HG03342 (cell line): ENCODE measurements around the gene TUBB4A.
"Not testable (repeated sequence)": the region's sequence is repeated elsewhere in the genome, so short reads cannot be mapped to it uniquely, and the experiment has no call there.

Experiments used
- ATAC-seq: cut with Tn5 transposase; IDR thresholded peaks from one replicate; pipeline ENCODE4 v1.9.1; 2021; ENCODE audit warnings: mild to moderate bottlenecking, moderate library complexity; ENCODE audit not compliant: unreplicated experiment

The TUBB4A gene

DNA sequence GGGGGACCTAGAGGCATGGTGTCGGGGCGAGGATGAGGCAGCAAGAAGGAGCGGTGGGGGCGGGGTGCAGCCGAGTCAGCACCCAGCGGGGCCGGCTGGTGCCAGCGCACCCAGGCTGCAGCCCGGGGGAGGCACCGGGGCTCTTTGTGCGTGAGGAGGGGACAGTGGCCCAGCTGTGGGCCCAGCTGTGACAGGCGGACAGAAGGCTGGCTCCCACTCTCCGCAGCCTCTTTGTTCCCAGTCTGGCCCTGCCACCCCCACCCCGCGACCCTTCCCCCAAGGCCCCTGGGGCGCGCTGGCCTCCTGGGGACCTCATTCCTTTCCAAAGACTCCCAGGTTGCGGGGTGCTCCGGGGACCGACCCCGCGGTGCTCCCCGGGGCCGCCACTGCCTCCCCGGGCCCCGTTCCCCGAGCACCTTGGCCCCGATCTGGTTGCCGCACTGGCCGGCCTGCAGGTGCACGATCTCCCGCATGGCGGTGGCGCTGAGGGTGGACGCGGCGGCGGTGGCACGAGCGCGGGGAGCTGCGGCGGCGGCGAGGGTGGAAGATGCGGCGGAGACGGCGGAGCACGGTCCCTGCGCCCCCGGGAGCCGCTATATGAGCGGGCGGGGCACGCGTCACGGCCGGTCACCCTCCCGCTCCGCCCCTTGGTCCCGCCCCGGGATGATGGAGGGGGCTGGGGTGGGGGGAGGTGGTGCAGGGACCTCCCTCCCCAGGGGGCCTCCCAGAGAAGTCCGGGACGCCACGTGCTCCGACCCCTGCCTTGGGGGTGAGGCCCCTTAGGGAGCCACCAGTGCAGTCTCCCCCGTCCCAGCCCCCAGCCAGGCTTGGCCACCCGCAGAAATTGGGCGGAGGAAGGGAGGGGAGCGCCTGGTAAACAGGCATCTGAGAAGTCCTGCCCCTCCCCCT lies at the start of gene TUBB4A:
Gene TUBB4A (minus strand): TSS at position 570 of the 909 bp plus-strand sequence. CDS start 97 bp downstream, at position 473.
- ATAC-seq: no peak

DNA sequence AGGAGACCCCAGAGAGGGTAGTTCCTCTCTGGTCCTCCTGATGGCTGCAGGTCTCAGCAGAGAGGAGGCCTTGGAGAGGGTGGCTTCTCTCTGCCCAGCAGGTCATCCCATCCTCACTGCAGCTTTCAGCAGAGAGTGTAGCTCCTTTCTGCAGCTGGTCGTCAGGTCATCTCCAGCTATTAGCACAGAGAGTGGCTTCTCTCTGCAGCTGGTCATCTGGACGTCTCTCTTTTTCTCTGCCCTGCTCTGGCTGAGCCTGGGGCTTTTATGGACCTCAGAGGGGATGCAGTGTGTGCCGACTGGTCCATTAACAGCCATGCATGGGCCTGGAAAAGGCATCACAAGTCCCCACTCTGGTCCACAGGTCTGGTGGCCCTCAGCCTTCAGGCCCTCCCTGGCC lies 49.0 kb upstream of the TUBB4A start:
- no peak for ATAC-seq

DNA sequence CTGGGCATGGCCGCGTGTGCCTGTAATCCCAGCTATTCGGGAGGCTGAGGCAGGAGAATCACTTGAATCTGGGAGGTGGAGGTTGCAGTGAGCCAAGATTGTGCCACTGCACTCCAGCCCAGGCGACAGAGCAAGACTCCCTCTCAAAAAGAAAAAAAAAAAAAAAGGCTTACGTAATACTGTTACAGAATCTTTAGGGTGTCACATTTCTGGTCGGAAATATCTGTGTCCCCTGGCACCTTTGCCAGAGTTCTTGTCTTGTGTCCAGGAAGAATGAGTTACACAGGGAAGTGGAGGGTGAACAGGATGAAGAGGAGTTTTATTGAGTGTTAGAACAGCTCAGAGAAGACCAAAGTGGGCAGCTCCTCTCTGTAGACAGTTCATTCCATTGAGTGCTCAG lies 48.6 kb upstream of the TUBB4A start:
- not testable (repeated sequence) for ATAC-seq

DNA sequence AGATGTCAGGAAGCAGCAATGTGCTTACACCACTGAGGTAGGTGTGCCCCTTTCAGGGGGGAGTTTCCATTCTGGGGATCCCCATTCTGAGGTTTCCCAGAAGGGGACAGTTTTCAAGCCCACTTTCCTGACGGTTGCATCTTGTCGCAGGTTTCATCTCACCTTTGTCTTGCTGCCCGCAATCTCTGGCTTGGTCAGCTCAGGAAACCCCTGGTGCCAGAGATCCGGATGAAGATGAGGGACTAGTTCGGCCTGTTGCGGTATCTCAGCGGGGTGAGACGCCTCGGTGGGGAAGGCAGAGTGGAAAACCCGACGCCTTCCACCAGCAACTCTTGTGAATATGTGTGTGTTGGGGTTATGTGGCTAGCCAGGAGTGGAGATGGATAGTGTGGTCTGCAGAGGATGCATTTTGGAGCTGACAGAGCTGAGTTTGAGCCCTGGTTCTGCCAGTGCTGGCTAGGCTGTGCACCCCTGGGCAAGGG lies 41.8 kb upstream of the TUBB4A start:
- ATAC-seq: no peak

DNA sequence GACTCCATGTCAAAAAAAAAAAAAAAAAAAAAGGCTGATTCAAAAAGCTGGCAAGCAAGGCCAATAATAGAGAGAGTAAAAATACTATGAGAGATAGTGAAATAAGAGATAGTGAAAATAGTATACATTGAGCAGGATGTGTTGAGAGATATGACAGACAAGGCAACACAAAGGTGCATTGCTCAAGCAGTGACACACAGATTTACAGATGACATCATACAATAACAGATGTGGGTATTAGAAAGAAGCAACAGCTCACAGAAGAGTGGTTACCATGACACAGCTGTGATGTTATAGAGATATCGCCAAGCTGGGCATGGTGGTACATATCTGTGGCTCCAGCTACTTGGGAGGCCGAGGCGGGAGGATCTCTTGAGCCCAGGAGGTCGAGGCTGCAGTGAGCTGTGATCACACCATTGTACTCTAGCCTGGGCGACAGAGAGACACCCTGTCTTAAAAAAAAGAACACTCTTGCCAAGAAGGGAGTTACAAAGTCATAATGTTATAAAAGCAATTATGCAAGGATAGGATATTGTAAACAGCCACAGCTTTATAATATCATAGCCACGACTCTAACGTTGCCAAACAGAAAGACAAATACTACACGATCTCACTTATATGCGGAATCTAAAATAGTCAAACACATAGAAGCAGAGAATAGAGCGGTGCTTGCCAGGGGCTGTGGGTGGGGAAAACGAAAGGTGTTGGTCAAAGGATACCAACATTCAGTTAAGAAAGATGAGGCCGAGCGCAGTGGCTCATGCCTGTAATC lies 39.0 kb upstream of the TUBB4A start:
- no peak for ATAC-seq

DNA sequence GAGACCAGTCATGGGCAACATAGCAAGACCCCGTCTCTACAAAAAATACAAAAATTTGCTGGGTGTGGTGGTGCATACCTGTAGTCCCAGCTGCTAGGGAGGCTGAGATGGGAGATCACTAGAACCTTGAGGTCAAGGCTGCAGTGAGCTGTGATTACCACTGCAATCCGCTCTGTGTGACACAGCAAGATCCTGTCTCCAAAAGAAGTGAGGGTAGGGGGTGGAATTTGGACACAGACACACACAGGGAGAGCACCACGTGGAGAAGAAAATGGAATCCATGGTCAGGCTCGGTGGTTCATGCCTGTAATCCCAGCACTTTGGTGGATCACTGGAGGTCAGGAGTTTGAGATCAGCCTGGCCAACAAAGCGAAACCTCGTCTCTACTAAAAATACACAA lies 37.4 kb upstream of the TUBB4A start:
- no peak for ATAC-seq

DNA sequence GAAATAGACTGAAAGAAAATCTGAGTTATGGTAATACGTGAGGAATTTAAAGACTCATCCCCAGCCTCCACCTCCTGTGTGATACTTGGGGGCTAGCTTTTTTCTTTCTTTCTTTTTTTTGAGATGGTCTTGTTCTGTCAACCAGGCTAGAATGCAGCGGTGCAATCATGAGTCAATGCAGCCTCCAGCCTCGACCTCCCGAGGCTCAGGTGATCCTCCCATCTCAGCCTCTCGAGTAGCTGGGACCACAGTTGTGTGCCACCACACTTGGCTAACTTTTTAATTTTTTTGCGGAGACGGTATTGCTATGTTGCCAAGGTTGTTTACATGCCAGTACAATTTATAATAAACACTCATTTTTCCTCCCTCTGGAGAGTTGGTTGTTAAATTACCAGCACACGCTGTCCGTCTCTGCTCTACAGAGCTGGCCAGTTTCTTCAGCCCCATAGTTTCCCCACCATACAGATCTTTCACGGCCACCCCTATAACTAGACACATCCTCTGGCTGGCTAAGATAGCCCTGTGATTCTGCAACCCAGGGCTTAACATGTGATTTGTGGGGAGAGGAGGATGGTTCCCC lies 33.5 kb upstream of the TUBB4A start:
- no peak for ATAC-seq

DNA sequence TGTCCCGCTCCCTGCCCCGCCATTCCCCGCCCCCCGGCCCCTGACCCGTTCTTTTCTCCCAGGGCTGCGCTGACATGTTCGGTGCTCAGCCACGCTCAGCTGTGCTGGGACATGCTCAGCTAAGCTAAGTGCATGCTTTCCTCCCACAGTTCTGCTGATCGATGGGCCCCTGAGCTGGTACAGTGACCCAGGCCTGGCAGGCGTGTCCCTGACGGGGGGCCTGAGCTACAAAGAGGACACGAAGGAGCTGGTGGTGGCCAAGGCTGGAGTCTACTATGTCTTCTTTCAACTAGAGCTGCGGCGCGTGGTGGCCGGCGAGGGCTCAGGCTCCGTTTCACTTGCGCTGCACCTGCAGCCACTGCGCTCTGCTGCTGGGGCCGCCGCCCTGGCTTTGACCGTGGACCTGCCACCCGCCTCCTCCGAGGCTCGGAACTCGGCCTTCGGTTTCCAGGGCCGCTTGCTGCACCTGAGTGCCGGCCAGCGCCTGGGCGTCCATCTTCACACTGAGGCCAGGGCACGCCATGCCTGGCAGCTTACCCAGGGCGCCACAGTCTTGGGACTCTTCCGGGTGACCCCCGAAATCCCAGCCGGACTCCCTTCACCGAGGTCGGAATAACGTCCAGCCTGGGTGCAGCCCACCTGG lies 32.5 kb upstream of the TUBB4A start:
- no peak for ATAC-seq

DNA sequence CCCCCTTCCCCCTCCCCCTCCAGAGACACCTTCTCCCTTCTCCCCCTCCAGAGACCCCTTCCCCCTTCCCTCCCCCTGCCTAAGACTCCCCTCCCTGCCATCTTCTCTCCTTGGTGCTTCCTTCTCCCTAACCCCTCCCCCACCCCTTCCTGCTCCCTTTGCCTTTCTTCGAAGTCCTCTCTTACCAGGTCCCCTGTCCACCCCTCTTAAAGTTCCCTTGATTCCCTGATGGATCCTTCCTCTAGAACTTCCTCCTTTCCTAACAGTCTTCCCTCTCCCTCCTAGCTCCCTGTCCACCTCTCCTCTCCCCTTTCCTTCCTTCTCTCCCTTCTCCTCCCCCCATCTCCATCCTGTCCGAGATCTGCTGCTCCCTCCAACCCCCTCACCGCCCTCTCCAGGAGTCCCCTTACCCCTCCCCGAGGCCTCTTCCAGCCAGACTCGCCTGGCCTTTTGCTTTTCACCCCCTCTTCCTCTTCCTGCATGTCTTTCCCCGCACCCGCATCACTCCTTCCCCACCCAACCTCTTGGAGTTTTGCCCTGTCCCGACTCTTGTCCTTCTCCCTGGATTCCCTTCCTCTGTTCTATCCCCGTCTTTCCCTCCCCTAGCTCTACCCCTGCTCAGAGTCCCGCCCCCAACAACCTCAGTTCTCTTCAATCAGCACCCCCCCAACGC lies 31.8 kb upstream of the TUBB4A start:
- ATAC-seq: no peak

DNA sequence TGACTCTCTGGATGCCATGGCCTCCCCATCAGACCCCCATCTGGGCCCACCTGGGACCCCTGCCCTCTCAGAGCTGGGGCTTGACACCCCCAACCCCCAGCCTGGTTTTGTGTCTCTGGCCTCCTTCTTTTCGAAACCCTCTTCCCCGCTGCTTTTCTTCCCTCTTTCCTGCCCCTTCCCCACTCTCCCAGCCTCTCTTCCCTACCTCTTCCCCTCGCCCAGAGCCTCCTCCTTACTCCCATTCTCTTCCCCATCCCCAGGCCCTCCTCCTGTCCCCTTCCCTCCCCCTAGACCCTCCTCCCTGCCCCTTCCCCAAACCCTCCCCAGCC lies 30.9 kb upstream of the TUBB4A start:
- ATAC-seq: no peak

DNA sequence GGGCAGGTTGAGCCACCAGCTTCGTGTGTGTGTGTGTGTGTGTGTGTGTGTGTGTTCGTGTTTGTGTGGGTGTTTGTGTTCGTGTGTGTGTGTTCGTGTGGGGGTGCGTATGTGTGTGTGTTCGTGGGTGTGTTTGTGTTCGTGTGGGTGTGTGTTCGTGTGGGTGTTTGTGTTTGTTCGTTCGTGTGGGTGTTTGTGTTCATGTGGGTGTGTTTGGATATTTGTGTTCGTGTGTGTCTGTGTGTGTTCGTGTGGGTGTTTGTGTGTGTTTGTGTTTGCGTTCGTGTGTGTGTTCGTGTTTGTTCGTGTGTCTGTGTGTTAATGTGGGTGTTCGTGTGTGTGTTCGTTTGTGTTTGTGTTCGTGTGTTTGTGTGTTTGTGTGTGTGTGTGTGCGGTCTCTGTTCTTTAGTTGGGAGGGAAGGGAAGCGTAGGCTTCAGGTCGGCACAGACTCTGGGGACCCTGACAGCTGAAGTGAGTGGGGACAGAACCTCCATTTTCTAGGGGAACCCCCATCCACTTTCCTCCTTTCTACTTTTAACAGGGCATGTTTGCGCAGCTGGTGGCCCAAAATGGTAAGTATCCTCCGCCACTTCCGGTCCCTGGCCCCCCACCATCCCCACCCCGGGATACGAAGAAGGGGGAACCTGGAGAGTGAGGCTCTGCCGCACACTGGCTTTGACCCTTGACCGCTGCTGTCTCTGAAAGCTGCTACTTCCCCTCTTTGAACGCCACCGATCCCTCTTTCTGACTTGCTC lies 30.3 kb upstream of the TUBB4A start:
- ATAC-seq: no peak

DNA sequence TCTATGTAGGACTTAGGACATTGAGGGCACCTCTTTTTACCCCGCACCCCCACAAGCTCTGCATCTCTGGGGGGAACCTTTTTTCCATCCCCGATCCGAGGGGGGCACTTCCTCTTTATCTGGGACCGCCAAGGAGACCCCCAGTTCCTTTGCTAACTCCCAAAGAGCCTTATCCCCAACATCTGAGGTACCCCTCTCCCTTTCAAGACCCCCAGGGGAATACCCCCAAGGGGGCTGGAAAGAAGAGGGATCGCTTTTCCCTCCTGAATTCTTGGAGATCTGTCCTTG lies 29.8 kb upstream of the TUBB4A start:
- no peak for ATAC-seq

DNA sequence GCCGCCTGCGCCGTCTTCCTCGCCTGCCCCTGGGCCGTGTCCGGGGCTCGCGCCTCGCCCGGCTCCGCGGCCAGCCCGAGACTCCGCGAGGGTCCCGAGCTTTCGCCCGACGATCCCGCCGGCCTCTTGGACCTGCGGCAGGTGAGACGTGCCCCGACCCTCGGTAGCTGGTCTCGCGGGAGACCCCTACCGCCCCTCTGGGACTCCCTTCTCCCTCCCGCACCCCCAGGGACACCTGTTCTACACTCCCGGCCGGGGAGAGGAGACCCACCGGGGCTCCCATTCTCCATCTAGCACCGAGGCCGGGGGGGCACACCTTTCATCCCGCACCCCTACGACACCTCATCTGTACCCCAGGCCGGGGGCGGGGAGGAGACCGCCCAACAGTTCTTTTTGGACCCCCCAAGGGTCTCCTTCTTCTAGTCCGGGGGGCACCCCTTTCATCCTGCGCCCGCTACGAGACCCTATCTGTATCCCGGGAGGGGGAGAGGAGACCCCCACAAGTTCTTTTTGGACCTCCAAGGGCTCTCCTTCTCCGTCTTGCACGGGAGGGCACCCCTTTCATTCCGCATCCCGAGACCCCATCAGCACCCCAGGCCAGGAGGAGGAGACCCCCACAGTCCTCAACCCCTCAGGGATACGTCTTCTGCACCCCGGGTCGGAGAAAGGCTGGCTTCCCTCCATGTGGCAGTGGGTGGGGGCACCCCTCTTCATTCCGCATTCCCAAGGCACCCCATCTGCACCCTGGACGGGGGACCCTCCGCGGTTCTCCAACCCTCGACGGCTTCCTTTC lies 29.2 kb upstream of the TUBB4A start:
- ATAC-seq: peak; percentile 1

DNA sequence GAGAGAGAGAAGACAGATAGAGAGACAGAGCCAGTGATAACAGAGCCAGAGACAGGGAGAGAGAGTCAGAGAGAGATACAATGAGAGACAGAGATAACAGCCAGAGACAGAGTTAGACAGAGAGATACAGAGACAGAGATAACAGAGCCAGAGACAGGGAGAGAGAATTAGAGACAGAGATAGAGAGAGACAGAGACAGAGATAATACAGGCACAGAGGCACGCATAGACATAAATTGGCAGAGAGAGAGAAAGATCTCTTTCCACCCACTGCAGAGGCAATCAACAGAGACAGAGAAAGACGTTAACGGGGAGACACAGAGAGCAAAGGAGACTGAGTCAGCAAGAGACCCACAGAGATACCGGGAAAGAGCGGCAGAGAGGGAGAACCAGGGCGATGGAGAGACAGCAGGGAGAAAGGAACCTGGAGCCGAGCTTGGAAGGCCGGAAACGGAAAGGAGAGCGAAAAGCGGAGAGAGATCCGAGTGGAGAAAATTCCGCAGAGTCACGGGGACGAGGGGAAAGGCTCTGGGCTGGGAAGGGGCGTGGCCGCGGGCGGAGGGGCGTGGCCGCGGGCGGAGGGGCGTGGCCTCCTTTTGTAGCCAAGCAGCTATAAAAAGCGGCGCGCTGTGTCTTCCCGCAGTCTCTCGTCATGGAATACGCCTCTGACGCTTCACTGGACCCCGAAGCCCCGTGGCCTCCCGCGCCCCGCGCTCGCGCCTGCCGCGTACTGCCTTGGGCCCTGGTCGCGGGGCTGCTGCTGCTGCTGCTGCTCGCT lies 28.5 kb upstream of the TUBB4A start, which contains the start of gene TNFSF9:
Gene TNFSF9 (plus strand): TSS at position 641 of the 777 bp plus-strand sequence. CDS start 11 bp downstream, at position 652.
- ATAC-seq: peak; percentile 33

DNA sequence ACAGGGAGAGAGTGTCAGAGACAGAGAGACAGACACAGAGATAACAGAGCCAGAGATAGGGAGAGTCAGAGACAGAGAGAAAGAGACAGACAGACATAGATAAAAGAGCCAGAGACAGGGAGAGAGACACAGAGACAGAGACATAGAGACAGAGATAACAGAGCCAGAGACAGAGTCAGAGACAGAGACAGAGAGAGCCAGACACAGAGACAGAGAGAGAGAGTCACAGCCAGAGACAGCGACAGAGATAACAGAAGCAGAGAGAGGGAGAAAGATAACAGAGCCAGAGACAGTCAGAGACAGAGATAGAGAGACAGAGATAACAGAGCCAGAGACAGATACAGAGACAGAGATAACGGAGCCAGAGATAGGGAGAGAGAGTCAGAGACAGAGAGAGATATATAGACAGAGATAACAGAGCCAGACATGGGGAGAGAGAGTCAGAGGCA lies 27.9 kb upstream of the TUBB4A start:
- ATAC-seq: no peak

DNA sequence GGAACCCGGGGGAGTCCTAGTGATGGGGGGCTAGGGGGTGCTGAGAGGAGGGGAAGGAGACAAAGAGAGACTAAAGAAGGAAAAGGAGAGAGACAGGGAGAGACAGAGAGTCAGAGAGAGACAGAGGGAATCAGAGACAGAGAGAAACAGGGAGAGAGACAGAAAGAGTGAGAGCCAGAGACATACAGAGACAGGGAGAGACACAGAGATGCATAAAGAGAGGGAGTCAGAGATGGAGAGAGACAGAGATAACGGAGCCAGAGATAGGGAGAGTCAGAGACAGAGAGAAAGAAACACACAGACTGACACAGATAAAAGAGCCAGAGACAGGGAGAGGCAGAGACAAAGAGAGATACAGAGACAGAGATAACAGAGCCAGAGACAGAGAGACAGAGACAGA lies 27.2 kb upstream of the TUBB4A start:
- ATAC-seq: no peak

DNA sequence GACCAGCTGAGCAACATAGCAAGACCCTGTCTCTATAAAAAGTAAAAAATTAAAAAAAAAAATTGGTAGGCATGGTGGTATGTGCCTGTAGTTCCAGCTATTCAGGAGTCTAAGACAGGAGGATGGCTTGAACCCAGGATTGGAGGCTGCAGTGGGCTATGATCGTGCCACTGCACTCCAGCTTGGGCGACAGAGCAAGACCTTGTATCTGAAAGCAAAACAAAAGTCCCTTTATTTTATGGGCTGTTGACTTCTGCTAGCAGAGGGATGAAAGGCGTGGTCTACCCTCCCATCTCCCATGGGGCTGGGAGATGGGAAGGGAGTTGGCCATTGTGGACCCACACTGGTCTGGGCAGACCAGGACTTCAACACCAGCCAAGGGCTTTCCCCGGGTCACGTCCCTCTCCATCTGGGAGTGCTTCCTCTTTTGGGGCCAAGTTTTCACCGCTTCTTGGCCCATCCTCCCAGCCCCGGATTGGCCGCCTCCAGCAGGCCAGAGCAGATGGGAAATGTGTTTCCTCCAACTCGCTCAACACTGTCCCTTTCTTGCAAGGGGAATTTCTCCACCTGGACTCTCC lies 26.5 kb upstream of the TUBB4A start:
- ATAC-seq: no peak
